Gastrocnemius medialis (tissue), 4 donors: ENCODE measurements around the gene TP63.

Experiments used
- POLR2A ChIP-seq, 2 donors: fragments of 450-650 bp; IDR thresholded peaks; one replicate each; pipeline ENCODE4 v1.6.1; 2017; ENCODE audit warnings: antibody characterized with exemption in 2 of 2, mild to moderate bottlenecking in 2 of 2, moderate library complexity in 2 of 2
- TF ChIP-seq, protein P1 (sequence below), 5 experiments: fragments of 450-650 bp in 3 of 5; fragments of 200-600 bp in 2 of 5; sonication (generic) in 2 of 5; IDR thresholded peaks in 4 of 5; conservative IDR thresholded peaks in 1 of 5; 1 replicate in 4 of 5; 2 replicates in 1 of 5; pipeline ENCODE4 v1.5.1; 2016 to 2019; ENCODE audit warnings: antibody characterized with exemption in 5 of 5, mild to moderate bottlenecking in 3 of 5, moderate library complexity in 3 of 5

DNA sequence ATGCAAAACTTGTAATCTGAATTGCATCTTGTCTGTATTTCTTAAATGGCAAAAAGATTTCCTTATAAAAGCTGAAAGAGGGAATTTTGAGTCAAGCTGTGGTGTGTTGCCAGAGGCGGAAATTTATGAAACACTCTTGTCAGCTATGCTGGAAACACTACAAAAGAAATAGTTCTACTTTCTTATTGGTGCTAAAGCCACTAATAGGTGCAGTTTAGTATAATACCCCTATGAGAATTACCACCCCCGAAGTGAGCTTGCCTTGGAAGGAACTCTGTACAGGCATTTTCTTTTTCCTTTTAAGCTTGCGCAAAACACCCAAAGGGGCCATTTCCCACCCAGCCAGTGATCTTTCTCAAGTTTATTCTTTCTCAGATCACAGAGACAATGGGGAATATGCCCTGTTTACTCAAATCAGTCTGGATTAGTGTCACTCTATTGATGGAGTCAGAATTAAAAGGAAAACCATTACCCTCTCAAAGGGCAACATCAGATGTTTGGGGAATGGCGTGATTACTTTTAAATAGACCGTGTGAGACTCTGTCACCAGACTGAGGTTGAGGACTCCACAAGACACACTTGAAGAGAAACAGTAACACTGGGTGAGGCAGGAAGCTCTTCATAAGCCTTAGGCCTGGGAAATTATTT lies 166.0 kb downstream of the TP63 start:
- TF ChIP-seq, protein P1, sequence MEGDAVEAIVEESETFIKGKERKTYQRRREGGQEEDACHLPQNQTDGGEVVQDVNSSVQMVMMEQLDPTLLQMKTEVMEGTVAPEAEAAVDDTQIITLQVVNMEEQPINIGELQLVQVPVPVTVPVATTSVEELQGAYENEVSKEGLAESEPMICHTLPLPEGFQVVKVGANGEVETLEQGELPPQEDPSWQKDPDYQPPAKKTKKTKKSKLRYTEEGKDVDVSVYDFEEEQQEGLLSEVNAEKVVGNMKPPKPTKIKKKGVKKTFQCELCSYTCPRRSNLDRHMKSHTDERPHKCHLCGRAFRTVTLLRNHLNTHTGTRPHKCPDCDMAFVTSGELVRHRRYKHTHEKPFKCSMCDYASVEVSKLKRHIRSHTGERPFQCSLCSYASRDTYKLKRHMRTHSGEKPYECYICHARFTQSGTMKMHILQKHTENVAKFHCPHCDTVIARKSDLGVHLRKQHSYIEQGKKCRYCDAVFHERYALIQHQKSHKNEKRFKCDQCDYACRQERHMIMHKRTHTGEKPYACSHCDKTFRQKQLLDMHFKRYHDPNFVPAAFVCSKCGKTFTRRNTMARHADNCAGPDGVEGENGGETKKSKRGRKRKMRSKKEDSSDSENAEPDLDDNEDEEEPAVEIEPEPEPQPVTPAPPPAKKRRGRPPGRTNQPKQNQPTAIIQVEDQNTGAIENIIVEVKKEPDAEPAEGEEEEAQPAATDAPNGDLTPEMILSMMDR (IDR thresholded peaks at IDR 0.05 in 4 of 5, conservative IDR thresholded peaks at IDR 0.05 in 1 of 5): no peak
- no peak for TF ChIP-seq POLR2A (IDR thresholded peaks at IDR 0.05)
